Purkinje cell (primary cell): ENCODE measurements around the gene MAP1B. TPM values are rescaled to one million over a fixed set of nuclear protein-coding genes. Genes with fewer than 3 reads are reported as not detected.

ENCODE experiments used
- polyA plus RNA-seq: library from polyadenylated mRNA; unstranded; fragments of >200 nt; fragmentation: Nextera tagmentation; gene quantifications from 2 replicates; pipeline ENCODE4 v1.2.1, GENCODE V29; 2014

The MAP1B gene
- polyA plus RNA-seq = 515 and 658 TPM in 2 replicates

GRCh38 chr5:72107131-72107900 lies at the start of gene MAP1B:
Gene MAP1B, plus strand, starts transcription at chr5:72107475. Its CDS starts 57 bp downstream, at chr5:72107532.

Other genes with a start within 250 kb of the MAP1B start
- 19.5 and 27.4 TPM in 2 replicates for gene MRPS27, start 212.8 kb downstream of the MAP1B start, polyA plus RNA-seq
- 12.3 and 13.6 TPM in 2 replicates for gene PTCD2, start 212.9 kb downstream of the MAP1B start, polyA plus RNA-seq